HEK293 (cell line): ENCODE data around the gene TUBGCP6.

Experiments
- CTCF ChIP-seq: fragments of 450-650 bp; formaldehyde crosslinking; IDR thresholded peaks from 2 replicates; pipeline ENCODE4 v1.5.1; 2016; ENCODE audit warnings: missing biosample characterization, missing genetic modification characterization
- YY1 ChIP-seq: fragments of 450-650 bp; formaldehyde crosslinking; IDR thresholded peaks from 2 replicates; pipeline ENCODE4 v1.5.1; 2018; ENCODE audit warnings: missing biosample characterization, missing genetic modification characterization

- TF ChIP-seq CTCF (tag by site-specific recombination) (no peak), YY1 (tag by site-specific recombination) (no peak)
These were observed 3.6 kb upstream of the TUBGCP6 start for GRCh38 chr22:50248196-50249081.
